Colonic mucosa (tissue), 4 donors: ENCODE data around the gene ADD1. TPM values are rescaled to one million over a fixed set of nuclear protein-coding genes. Genes with fewer than 3 reads are reported as not detected.
A peak's percentile ranks its signal among the peaks of the same experiment; 100 is the strongest.

Source experiments
- DNase-seq: peaks from one replicate; pipeline ENCODE4 v3.0.0-alpha.2; 2020
- H3K27ac ChIP-seq: fragments of 200-600 bp; one replicate; pipeline ENCODE4 v1.8.0; 2021
- H3K27me3 ChIP-seq: fragments of 200-600 bp; one replicate; pipeline ENCODE4 v1.8.0; 2021
- H3K36me3 ChIP-seq: fragments of 200-600 bp; one replicate; pipeline ENCODE4 v1.8.0; 2021
- H3K4me1 ChIP-seq: fragments of 200-600 bp; one replicate; pipeline ENCODE4 v1.8.0; 2021; ENCODE audit warnings: mild to moderate bottlenecking
- H3K4me3 ChIP-seq: fragments of 200-600 bp; one replicate; pipeline ENCODE4 v1.8.0; 2021
- H3K9ac ChIP-seq, 2 donors: one replicate each; pipeline ENCODE4 v1.7.0; 2013; ENCODE audit warnings: control low read depth in 2 of 2, low read depth in 2 of 2, low read length in 2 of 2
- H3K9me3 ChIP-seq: fragments of 200-600 bp; one replicate; pipeline ENCODE4 v1.8.0; 2021
- CTCF ChIP-seq: fragments of 200-600 bp; IDR thresholded peaks from one replicate; pipeline ENCODE4 v1.8.0; 2022; ENCODE audit warnings: antibody characterized with exemption, mild to moderate bottlenecking
- intact Hi-C: fragments of 100-400 bp; cut with DNase I; formaldehyde crosslinking; loops from one replicate; pipeline ENCODE4 v1.14.1; 2022
- total RNA-seq, 2 donors: library from RNA; stranded (reverse); fragmentation: NEBNext Ultra II Directional in 1 of 2; extraction: Animal tissue kit (Norgen Biotek cat#: 25700) in 1 of 2; gene quantifications; one replicate each; pipeline ENCODE4 v1.2.1, GENCODE V29; 2021
- donor health status: healthy.
- donor health status: DM: no; HTN: no; CAD: no.
- donor health status: DM: no; HTN: no; CAD: no.

ADD1 gene
- total RNA-seq, 2 donors from 2014 or later = 223 to 233 TPM

DNA sequence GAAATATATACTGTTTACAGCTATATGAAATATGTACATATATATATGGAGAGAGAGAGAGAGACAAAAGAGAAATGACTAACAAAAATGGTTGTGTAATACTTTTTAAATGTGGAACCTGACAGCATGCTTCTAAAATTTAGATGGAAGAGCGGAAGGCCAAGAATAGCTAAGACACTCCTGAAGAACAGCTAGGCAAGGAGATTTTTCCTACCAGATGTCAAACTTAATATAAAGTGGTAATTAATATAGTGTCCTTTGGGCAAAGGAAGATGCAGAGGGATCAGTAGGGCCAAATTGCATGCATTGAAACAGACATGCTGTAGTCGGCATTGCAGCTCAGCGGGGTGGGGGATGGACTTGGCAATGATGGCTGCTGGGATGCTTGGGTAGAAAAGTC is 45.2 kb downstream of the ADD1 start:
- Histone ChIP-seq H3K9ac (no peak overlapping the region), H3K4me1 (no peaks in the 10 kb centered on the region), H3K9me3 (no peaks in the 10 kb centered on the region), H3K27ac (no peak overlapping the region), H3K27me3 (no peaks in the 10 kb centered on the region), H3K4me3 (no peak overlapping the region), H3K36me3 (peaks cover 12% of the 10 kb centered on the region)
- no peak for DNase-seq
- no peak for TF ChIP-seq CTCF
- intact Hi-C loops = no loop called here

GRCh38 chr4:2891294-2891693 is 47.6 kb downstream of the ADD1 start:
- peaks cover 6% of the 10 kb centered on the region for H3K36me3 ChIP-seq
- DNase-seq = no peak
- H3K9ac ChIP-seq = peak overlapping the region in 1 of 2 donors; percentile 39
- TF ChIP-seq CTCF = no peak
- H3K27me3 ChIP-seq = no peaks in the 10 kb centered on the region
- H3K4me1 ChIP-seq = no peaks in the 10 kb centered on the region
- intact Hi-C loops = no loop called here
- no peak overlapping the region for H3K27ac ChIP-seq
- H3K9me3 ChIP-seq = no peaks in the 10 kb centered on the region
- no peak overlapping the region for H3K4me3 ChIP-seq

DNA sequence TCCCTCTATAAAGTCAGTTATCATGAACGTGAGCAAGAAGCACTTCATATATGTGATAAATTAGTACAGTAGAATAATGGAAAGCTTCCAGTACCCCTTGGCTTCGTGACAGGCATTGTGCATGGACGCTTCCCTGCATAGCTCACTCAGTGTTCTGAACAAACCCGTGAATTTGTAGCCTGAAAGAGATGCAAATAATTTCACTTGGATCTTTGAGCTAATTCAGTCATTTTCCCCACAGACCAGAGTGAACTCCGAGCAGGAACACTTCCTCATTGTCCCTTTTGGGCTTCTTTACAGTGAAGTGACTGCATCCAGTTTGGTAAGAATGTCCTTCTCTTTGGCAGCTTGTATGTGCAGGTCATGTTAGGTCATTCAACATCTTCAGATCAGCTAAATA is 50.1 kb downstream of the ADD1 start:
- TF ChIP-seq CTCF = no peak
- Histone ChIP-seq H3K27ac (no peak overlapping the region), H3K4me1 (no peaks in the 10 kb centered on the region), H3K27me3 (no peaks in the 10 kb centered on the region), H3K36me3 (peaks cover 18% of the 10 kb centered on the region), H3K4me3 (no peak overlapping the region), H3K9ac (peak overlapping the region in 1 of 2 donors; percentile 35), H3K9me3 (no peaks in the 10 kb centered on the region)
- intact Hi-C loops = no loop called here
- no peak for DNase-seq

DNA sequence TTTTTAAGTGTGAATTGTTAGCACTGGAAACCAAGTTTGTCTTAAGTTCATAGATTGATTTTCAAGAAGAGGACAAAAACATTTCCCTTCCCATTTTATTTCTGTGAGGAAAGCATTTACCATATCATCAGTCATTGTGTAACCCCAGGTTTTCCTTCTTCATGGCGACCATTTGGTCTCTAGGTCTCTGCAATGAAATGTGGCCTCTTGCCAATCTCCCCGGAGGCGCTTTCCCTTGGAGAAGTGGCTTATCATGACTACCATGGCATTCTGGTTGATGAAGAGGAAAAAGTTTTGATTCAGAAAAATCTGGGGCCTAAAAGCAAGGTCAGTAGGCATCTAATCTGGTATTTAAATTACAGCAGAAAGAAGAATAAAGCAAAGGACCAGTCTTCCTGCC is 54.4 kb downstream of the ADD1 start:
- Histone ChIP-seq H3K27ac (no peak overlapping the region), H3K4me1 (no peaks in the 10 kb centered on the region)
- no peak for DNase-seq

GRCh38 chr4:2900741-2901140 is 57.1 kb downstream of the ADD1 start:
- Histone ChIP-seq H3K4me1 (no peaks in the 10 kb centered on the region), H3K9ac (no peak overlapping the region), H3K27ac (no peak overlapping the region), H3K4me3 (no peak overlapping the region), H3K27me3 (no peaks in the 10 kb centered on the region), H3K36me3 (peaks cover 33% of the 10 kb centered on the region), H3K9me3 (no peaks in the 10 kb centered on the region)
- intact Hi-C loops = no loop called here
- DNase-seq = no peak
- no peak for TF ChIP-seq CTCF

More for the DNA sequence above, 54.4 kb downstream of the ADD1 start:
- H3K9ac ChIP-seq = no peak overlapping the region
- no peaks in the 10 kb centered on the region for H3K27me3 ChIP-seq
- TF ChIP-seq CTCF = no peak
- no peak overlapping the region for H3K4me3 ChIP-seq
- intact Hi-C loops = no loop called here
- no peaks in the 10 kb centered on the region for H3K9me3 ChIP-seq
- peaks cover 33% of the 10 kb centered on the region for H3K36me3 ChIP-seq

DNA sequence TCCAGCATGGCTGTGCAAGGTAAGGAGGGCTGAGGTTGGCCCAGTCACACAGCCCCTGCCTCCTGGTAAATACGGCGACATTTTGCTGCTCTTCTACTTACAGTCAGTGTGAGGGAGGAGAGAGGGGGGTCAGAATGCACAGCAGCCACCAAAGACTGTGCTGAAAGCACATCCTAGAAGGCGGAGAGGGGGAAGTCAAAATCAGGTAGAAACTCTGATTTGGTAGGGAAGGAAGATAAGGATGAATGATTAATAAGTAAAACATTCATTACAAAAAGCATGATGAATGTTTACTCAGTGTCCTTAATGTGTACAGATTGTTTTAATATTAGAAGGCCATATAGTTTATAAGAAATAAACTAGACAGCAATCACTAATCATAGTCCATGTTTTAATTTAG is 57.5 kb downstream of the ADD1 start:
- intact Hi-C loops = no loop called here
- no peaks in the 10 kb centered on the region for H3K9me3 ChIP-seq
- no peak overlapping the region for H3K9ac ChIP-seq
- H3K4me3 ChIP-seq = no peak overlapping the region
- DNase-seq = no peak
- no peak for TF ChIP-seq CTCF
- H3K4me1 ChIP-seq = no peaks in the 10 kb centered on the region
- no peak overlapping the region for H3K27ac ChIP-seq
- no peaks in the 10 kb centered on the region for H3K27me3 ChIP-seq
- peaks cover 34% of the 10 kb centered on the region for H3K36me3 ChIP-seq
